Measurements from ENCODE around the gene CETP. TPM values are rescaled to one million over a fixed set of nuclear protein-coding genes. Genes with fewer than 3 reads are reported as not detected.
A peak's percentile ranks its signal among the peaks of the same experiment; 100 is the strongest.
"Not testable (repeated sequence)": the region's sequence is repeated elsewhere in the genome, so short reads cannot be mapped to it uniquely, and the experiment has no call there.

Gene CETP
- total RNA-seq, 1 donor from 2014 or later: 12.8 TPM

DNA sequence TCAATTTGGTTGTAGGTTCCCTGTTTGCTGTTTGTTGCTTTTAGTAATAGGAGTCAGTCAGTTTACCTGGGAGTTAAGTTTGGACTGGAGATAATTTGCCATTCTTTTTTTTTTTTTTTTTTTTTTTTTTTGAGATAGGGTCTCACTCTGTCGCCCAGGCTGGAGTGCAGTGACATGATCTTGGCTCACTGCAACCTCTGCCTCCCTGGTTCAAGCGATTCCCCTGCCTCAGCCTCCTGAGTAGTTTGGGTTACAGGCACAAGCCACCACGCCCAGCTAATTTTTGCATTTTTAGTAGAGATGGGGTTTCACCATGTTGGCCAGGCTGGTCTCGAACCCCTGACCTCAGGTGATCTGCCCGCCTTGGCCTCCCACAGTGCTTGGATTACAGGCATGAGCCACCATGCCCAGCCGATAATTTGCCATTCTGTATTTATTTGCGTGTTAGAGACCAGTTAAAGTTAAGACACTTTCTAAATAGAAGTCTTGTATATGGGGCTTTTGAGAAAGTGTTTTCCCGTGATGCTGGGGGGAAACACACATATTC is 27.1 kb upstream of the CETP start:
- not testable (repeated sequence) for DNase-seq (ENCODE audit: low read depth in 2 of 2)

GRCh38 chr16:56935201-56935600 is 26.5 kb upstream of the CETP start:
- no peak for DNase-seq (ENCODE audit: low read depth in 2 of 2)

DNA sequence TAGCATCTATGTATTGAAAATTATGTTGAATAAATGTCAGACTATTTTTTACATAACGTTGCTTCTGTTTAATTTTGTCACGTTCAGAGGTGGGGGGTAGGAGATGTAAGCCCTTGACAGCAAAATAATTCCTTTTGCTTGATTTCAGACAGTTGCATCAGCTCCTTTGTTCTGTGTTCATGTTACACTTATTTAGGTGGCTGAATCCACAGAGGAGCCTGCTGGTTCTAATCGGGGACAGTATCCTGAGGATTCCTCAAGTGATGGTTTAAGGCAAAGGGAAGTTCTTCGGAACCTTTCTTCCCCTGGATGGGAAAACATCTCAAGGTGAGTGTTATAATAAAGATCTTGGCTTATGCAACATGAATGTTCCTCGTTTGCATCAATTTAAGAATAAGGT is 25.3 kb upstream of the CETP start:
- DNase-seq (ENCODE audit: low read depth in 2 of 2): no peak

DNA sequence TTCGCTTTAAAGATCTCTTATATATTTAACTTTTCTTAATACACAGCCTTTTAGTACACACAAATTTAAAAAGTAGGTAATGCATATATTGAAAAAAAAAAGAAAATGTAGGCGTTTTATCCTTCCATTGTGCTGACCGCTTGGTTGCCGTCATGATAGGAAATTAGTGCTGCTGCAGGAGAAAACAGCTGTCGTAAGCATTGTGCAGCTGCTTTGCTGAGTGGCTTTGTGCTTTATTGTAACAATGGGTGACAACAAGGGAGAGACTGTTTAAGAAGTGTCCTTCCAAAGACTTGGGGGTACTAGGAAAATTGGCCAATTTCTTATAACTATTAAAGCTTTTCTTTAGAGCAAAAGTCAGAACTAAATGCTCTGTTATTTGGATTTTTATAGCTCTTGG is 24.8 kb upstream of the CETP start:
- no peak for DNase-seq (ENCODE audit: low read depth in 2 of 2)

- no peak for DNase-seq (ENCODE audit: low read depth in 2 of 2)
Observed at GRCh38 chr16:56938664-56939513, 22.9 kb upstream of the CETP start.

GRCh38 chr16:56939801-56940200 is 21.9 kb upstream of the CETP start:
- DNase-seq (ENCODE audit: low read depth in 2 of 2): no peak

- DNase-seq (ENCODE audit: low read depth in 2 of 2): no peak
Observed at GRCh38 chr16:56941092-56941491, 20.7 kb upstream of the CETP start.

GRCh38 chr16:56941856-56942331 is 19.9 kb upstream of the CETP start:
- DNase-seq (ENCODE audit: low read depth in 2 of 2): peak in 1 of 2 donors; percentile 30

DNA sequence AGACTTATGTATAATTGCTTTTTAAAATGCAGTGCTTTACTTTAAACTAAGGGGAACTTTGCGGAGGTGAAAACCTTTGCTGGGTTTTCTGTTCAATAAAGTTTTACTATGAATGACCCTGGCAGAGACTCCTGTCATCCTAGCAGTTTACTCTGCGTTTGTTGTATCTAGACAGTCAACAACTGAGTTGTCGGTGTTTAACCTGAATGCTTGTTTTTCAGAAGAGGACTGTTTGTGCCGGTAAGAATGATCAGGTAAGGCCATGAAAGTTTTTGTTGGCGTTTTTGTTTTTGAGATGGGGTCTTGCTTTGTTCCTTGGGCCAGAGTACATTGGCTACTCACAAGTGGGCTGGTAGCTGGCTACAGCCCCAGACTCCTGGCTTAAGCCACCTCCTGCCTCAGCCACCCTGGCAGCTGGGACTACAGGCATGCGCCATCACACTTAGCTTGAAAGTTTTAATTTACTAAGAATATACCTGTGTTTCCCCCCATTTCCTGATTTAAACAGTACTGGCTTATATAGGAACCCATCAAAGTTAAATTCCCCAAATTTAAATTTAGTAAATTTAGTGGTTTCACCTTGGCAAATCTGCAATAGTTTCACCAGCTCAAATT is 17.9 kb upstream of the CETP start:
- no peak for DNase-seq (ENCODE audit: low read depth in 2 of 2)

DNA sequence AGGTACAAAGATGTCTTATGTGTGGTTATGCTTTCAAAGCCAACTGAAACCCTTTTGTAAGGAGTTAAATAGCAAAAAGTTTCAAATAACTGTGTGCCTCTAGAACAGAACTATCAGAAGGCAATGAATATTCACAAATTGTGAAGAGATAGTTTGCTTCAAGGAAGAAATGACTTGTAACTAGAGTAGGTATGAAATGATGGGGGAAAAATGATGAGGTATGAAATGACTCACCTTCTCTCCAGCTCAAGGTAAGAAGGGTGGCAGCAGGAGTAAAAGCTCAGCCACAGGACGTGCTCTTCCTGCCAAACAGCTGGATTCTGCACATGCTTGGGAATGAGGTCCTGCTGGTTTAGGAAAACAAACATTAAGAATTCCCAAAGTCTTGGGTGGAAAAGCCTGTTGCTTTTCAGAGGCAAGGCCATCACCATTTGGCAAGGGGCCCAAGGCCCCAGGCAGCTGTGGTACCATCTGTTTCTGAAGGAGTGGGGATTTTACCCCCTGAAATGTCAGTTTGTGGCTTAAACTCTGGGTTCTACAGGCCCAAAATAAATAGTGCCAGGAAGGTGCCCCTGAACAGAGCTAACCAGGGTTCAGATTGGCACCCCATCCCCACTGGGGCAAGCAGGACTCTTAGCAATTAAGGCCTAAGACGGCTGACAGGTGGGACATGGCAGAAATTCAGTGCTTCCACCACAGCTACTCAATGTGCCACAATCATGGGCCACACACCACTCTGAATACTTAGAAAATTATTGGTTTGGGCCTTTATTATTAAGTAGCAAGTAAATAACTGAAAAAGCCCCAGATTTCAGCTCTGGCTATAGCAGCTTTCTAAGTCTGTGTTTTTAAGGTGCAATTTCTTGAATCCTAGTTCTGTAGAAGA is 16.6 kb upstream of the CETP start:
- DNase-seq (ENCODE audit: low read depth in 2 of 2): peak in 1 of 2 donors; percentile 28

DNA sequence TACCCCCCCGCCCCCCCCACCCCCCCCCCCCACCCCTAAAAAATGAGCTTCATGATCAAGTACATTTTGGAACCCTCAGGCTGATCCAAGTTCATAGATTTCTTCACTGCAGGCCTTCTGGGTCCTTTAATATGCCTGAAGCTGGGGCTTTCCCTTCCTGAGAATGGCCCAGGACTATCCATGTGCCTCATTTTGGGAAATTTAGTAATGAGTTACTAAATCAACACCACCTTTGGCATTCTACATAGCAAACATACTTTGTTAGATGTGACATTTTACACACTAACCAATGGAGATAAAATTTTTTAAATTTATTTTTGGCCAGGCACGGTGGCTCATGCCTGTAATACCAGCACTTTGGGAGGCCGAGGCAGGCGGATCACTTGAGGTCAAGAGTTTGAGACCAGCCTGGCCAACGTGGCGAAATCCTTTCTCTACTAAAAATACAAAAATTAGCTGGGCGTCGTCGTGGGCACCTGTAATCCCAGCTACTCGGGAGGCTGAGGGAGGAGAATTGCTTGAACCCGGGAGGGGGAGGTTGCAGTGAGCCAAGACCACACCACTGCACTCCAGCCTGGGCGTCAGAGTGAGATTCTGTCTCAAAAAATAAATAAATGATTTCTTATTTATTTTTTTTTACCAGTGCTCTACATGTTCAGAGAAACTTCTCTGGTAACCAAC is 15.8 kb upstream of the CETP start:
- DNase-seq (ENCODE audit: low read depth in 2 of 2): peak in 1 of 2 donors; percentile 31

- DNase-seq (ENCODE audit: low read depth in 2 of 2): peak in 1 of 2 donors; percentile 60
Observed at GRCh38 chr16:56946767-56947603, 14.8 kb upstream of the CETP start.

GRCh38 chr16:56947604-56947995 is 14.2 kb upstream of the CETP start:
- DNase-seq (ENCODE audit: low read depth in 2 of 2): peak in 1 of 2 donors; percentile 46

- DNase-seq (ENCODE audit: low read depth in 2 of 2): no peak
Observed at GRCh38 chr16:56948234-56948633, 13.5 kb upstream of the CETP start.

- peak in 1 of 2 donors; percentile 36 for DNase-seq (ENCODE audit: low read depth in 2 of 2)
Observed at GRCh38 chr16:56950051-56950450, 11.7 kb upstream of the CETP start.

- no peak for DNase-seq (ENCODE audit: low read depth in 2 of 2)
Observed at GRCh38 chr16:56950455-56950854, 11.3 kb upstream of the CETP start.

DNA sequence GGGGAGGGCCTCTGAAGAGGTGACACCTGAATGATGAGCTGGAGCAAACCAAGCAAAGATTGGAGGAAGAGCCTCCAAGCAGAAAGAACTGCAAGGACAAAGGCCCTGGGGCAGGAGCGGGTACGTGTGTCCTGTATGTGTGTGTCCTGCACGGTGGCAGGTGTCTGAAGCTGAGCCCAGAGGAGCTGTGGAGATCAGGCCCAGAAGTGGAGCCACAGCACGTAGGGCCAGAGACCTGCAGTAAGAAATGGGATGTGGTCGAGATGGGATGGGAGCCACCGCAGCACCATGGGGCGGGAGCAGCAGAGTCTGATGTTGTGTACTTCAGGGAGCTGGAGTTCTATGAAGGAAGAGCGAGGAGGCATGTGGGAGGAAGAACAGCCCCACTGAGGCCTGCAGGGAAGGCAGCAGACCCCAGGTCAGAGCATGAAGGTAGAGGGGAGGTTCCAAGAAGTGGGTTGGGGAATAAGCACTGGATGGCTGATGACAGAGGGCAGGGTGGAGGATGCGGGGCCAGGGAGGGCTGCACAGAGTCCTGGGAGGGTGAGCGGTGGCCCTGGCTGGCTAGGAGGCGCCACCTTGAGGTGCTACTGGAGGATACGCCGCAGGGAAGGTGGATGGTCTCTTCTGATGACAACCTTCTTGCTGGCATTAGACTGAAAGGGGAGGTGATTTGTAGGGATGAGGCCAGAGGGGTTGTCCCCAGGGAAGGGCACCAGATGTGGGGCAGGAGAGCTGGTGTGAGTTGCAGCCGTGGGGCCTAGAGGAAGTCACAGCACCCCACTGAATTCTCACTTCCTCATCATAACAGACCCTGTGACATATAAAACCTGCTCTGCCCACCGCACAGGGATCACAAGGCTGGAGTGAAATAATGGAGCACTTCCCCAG is 10.6 kb upstream of the CETP start:
- DNase-seq (ENCODE audit: low read depth in 2 of 2): peak in 1 of 2 donors; percentile 72

GRCh38 chr16:56953006-56953405 is 8.7 kb upstream of the CETP start:
- no peak for DNase-seq (ENCODE audit: low read depth in 2 of 2)

DNA sequence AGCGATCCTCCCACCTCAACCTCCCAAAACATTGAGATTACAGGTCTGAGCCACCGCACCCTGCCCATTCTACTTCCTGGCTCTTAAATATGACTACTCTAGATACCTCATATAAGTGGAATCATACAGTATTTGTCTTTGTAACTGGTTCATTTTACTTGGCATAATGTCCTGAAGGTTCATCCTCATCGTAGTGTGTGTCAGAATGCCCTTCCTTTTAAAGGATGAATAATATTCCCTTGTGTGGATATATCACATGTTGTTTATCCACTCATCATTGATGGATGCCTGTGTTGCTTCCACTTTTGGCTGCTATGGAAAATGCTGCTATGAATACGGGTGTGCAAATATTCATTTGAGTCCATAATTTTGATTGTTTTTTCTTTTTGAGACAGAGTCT is 5.7 kb upstream of the CETP start:
- DNase-seq (ENCODE audit: low read depth in 2 of 2): no peak
